ENCODE data around the gene HNRNPF. TPM values are rescaled to one million over a fixed set of nuclear protein-coding genes. Genes with fewer than 3 reads are reported as not detected.
A peak's percentile ranks its signal among the peaks of the same experiment; 100 is the strongest.
"Not testable (repeated sequence)": the region's sequence is repeated elsewhere in the genome, so short reads cannot be mapped to it uniquely, and the experiment has no call there.

HNRNPF gene
- total RNA-seq, 1 experiment from 2014 or later, result 179 TPM

- DNase-seq (ENCODE audit: low read depth), result no peak
Observed at GRCh38 chr10:43396928-43397624, 11.9 kb downstream of the HNRNPF start.

- DNase-seq (ENCODE audit: low read depth), result no peak
Observed at GRCh38 chr10:43396061-43396927, 12.7 kb downstream of the HNRNPF start.

GRCh38 chr10:43395571-43396060, 13.4 kb downstream of the HNRNPF start:
- DNase-seq (ENCODE audit: low read depth), result no peak

GRCh38 chr10:43394868-43395267, 14.1 kb downstream of the HNRNPF start:
- DNase-seq (ENCODE audit: low read depth), result no peak

DNA sequence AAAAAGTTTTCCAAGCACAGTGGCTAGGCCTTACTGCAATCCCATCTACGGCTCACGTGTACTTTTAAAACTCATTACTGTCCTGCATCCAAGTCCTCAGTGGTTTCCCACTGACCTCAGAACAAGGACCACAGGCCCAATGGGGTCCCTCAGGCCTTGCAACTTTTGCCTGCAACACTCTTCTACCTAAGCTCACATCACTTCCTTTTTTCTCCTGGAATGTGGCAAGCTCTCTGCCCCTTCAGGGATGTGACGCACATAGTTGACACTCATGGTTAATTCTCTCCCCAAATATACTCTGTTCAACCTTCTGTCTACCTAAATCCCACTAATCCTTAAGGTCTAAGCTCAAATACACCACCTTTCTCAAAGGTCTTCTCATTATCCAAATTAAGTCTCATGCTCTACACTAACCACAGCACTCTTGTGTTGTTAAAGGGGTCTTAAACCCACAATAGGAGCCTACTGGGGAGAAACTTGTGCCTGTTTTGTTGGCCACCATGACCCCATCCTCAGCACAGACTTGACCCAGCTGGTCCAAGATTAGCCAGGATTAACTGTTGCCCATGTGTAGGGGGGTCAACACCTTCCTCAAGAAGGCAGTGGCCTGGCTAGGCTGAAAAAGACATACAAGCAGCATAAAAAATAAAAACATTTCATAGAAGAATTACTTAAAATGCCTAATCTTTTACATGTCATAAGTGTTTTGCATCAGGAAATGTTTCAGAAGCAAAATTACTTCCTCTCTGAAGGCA, 15.2 kb downstream of the HNRNPF start:
- no peak for DNase-seq (ENCODE audit: low read depth)

GRCh38 chr10:43393186-43393585, 15.8 kb downstream of the HNRNPF start:
- not testable (repeated sequence) for DNase-seq (ENCODE audit: low read depth)

DNA sequence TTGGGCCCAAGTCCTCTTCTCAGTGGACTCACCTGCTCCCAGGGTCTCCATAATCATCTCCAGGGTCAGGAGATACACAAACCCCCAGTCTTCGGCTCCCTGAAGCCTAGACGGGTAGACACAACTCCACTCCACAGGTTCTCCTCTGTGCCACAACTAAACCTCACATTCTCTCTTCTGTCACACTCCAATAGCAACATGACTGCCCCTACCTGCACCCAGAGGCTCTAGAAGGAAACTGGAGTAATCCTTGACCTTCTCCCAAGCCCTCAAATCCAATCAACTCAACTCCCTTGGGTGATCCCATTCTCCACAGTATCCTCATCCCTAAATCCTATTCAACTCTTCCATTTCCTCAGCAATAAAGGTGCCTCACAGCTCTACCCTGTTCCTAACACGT, 16.2 kb downstream of the HNRNPF start:
- DNase-seq (ENCODE audit: low read depth), result no peak

DNA sequence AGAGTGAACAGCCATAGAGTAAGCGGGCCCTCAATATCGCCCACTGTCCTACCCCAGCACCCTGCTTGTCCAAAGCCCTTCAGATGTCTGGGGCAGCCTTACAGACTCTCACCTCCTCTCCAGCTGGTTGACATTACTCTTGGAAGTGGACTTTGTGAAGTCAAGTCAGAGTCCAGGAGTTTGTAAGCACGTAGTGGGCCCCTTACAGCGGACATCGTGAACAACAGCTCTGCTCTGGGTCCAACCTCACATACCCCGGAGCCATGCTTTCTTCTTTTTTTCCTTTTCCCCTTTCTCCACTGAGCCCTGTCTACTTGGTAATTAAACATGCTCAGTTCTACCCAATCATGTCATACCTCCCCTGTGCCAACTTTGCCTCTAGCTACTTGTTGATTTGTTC, 17.5 kb downstream of the HNRNPF start:
- DNase-seq (ENCODE audit: low read depth), result no peak

GRCh38 chr10:43390759-43391158, 18.2 kb downstream of the HNRNPF start:
- peak; percentile 30 for DNase-seq (ENCODE audit: low read depth)

DNA sequence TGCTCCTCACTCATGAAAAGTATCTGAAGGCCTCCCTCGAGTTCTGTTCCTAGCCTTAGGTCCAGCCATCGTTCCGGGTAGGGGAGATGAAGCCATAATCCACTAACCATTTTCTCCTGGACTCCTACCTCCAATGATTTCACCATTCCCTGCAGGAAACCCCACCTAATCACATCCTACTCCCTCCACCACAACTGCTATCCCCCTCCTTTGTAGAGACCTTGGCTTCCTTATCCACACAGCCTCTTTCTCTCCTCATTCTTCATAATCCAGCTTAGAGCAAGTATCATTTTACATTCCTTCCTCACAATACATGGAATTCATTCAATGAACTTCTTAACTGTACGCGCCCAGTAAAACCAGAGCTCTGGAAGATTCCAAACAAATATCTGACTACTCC, 18.7 kb downstream of the HNRNPF start:
- DNase-seq (ENCODE audit: low read depth), result no peak

DNA sequence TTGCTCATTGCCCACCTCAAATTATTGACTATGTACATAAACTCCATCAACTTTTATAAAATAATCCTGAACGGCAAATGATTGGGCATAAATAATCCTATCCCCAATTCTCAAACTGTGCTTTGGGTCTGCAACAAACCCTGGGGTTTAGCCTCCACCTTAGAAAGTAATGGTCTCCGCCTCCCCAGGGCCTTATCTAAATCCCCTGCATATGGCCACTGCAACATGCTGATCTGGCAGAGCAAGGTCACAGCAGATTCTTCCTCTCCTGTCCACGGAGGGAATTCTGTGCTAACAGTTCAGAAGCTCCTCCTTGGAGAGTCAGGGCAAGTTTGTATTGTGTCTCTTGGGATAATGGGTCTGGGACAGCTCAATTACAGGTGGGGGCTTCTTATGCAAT, 19.1 kb downstream of the HNRNPF start:
- no peak for DNase-seq (ENCODE audit: low read depth)

DNA sequence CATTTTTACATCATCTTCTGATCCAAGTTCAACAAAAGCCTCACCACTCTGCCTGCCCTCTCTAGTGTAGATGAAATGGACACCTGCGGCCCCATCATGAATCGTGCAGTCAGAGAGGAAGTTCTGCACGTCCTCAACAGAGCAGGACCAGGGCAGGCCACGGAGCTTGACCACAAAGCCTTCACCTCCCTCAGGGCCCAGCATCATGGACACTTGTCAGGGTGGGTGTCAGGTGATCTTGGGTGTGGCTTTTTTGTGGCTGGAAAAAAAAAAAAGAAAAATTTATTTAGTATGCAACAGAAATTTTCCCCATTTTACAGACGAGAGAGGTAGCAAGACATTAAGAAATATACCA, 21.3 kb downstream of the HNRNPF start:
- no peak for DNase-seq (ENCODE audit: low read depth)

- no peak for DNase-seq (ENCODE audit: low read depth)
Observed at GRCh38 chr10:43386981-43387677, 21.9 kb downstream of the HNRNPF start.

DNA sequence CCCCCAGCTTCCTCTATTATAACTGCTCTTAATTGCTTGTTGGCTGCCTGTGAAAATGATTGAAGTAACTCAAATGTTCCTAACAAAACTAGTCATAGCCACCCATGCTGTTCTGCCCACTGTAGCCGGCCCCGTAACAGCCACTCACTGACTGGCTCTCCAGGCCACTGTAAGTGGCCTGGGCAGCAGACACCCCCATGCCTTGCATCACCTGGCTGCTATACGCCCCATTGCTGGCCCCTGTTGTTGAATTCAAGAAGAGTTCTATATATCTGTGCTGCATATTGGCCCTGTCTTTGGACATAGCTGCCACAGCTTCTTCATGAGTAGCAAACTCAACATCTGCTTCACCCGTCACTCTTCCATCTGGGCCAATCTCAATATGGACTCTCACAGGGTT, 22.4 kb downstream of the HNRNPF start:
- DNase-seq (ENCODE audit: low read depth), result no peak

DNA sequence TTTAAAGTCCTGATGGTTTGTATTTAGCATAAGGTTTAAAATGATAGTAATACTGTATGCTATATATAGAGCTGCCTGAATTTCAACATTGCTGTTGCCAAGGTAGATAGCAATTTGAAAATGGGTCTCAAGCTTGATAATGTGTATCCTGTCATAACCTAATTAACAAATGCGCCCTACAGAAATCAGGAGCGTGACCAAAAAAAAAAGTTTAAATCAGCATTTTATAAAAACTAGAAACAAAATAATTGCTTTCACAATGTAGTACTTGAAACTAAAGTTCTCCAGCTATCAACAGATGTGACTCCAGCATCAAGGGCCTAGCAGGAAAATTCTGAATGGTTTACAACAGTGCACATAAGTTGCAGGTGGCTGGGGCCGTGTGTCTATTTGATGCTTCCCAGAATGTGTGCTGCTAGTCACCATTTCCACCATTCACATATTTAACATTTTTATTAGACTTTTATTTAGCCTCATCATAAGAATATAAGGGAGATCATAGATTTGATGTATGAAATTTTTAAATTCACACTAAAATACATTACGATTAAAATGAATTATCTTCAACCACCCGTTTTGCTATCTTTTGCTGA, 23.5 kb downstream of the HNRNPF start:
- no peak for DNase-seq (ENCODE audit: low read depth)

DNA sequence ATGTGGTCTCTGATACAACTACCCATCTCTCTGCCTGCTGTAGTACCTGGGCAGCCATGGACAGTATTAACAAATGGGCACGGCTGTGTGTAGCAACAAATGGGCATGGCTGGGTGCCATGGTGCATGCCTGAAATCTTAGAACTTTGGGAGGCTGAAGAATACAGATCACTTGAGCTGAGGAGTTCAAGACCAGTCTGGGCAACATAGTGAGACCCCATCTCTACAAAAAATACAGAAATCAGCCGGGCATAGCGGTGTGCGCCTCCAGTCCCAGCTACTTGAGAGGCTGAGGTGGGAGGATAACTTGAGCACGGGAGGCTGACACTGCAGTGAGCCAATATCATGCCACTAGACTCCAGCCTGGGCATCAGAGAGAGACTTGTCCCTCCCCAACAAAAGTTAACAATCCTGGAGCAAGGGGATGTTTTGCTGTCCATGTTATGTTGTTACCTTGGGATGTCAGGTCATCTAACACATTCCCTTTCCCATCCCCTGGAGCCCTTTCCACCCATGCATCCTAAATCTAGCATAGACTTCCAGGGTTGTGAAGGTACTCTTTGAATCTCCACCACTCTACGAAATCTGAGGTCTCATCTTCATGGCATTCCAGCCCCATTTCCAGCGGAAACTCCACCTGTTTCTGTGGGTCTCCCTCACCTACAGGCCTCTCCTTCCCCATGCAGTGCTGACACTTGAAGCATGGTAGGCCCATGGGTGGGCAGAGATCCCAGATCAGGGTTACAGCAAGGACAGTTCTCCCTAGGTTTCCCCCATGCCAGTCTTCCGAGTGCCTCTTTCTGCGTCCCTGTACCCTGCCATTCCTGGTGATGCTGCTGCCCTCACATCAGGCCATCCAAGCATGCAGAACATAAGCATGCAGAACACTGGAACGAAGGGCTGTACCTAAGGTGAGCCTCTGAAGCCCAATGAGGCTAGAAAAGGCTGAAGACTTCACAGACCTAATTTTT, 24.4 kb downstream of the HNRNPF start:
- peak; percentile 10 for DNase-seq (ENCODE audit: low read depth)

DNA sequence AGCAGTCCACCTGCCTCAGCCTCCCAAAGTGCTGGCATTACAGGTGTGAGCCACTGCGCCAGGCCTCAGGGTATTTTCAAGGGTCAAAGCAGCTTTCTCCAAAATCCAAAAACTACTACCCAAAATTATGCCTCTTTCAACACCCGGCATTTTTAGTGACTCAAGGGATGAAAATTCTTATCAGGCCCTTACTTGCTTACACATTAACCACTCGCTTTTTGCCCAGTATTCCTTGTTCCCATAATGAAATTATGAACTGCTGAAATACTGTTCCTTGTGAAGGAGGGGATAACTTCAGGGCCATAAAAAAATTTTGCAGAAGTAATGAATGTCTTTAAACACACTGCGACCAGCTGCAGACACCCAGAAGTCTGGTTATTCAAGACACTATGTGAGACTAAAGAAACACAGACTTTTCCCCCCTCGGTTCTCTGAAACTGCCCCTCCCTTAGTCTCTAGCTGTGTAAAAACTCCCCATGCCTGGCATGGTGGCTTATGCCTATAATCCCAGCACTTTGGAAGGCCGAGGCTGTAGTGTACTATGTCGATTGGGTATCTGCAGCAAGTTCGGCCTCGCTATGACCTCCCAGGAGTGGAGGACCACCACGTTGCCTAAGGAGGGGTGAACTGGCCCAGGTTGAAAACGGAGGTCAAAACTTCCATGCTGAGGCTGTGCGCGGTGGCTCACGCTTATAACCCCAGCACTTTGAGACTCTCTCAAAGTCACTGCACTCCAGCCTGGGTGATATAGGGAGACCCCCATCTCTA, 25.6 kb downstream of the HNRNPF start:
- DNase-seq (ENCODE audit: low read depth), result peak; percentile 5

GRCh38 chr10:43380610-43381222, 28.3 kb downstream of the HNRNPF start:
- no peak for DNase-seq (ENCODE audit: low read depth)

DNA sequence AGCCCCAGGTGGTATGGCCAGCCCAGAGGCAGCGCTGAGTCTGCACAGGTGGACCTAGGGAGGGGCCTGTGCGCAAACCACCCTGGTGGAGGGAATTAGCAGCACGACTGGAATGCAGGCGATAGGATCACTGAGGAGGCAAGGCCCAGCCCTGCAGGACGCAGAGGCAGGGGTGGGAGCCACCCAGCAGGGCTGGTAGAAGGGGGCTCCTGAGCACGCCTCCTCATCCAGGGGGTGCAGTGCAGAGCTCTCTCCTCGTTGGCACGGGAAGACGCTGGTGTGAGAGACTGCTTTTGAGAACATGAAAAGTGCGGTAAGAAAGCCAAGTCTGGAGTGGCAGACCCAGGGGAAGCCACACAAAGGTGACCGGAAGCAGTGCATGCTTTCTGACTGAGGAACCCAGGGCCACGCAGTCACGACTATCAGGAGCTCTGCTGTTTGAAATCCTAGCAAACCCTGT, 31.5 kb downstream of the HNRNPF start:
- DNase-seq (ENCODE audit: low read depth), result no peak

Measured in M059J (cell line).